Activated CD8-positive, alpha-beta memory T cell treated with anti-CD3 and anti-CD28 coated beads for 24 hours (primary cell): ENCODE measurements around the gene PAX5.
A peak's percentile ranks its signal among the peaks of the same experiment; 100 is the strongest.

Source experiments
- DNase-seq: peaks from one replicate; pipeline ENCODE4 v3.0.0-alpha.2; 2020

Gene PAX5

DNA sequence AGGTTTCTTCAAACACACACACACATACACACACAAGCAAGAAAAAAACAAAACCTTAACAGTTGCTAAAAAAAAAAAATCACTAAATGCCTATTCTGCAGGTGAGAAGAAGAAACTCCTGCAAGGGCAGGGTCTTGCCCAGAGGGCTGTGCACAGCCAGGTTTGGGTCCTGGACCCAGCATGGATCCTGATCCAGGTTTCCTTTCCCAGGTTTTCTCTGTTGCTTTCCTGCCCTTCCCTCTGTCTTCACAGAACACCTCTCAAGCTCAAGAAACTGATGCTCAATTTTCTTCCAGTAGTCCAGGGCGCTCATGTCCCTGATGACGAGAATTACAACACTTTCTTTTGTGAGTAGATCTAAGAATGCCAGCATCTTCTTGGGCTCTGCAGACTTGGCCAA is 136.6 kb downstream of the PAX5 start:
- DNase-seq: no peak

GRCh38 chr9:36897019-36897418 is 137.0 kb downstream of the PAX5 start:
- no peak for DNase-seq

DNA sequence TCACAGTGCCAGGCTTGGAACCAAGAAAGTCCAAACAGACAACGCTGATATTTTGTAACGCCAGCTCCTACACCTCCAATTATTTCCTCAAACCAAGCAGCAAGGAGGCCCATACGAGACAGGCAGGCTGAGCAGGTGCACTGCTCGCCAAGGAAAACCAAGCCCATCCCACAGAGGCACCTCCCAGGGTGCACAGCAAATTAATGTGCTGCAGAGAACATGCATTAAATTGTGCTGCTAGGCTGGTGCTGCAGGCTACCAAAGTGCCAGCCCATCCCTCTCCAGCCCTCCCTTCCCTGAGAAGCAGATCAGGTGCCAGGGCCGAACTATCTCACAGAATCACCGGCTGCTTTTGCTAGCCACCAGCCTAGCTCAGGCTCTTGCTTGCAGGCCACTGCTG is 137.8 kb downstream of the PAX5 start:
- no peak for DNase-seq

- DNase-seq: peak; percentile 41
Observed at GRCh38 chr9:36895744-36896260, 138.3 kb downstream of the PAX5 start.

- DNase-seq: no peak
Observed at GRCh38 chr9:36894695-36895310, 139.3 kb downstream of the PAX5 start.

DNA sequence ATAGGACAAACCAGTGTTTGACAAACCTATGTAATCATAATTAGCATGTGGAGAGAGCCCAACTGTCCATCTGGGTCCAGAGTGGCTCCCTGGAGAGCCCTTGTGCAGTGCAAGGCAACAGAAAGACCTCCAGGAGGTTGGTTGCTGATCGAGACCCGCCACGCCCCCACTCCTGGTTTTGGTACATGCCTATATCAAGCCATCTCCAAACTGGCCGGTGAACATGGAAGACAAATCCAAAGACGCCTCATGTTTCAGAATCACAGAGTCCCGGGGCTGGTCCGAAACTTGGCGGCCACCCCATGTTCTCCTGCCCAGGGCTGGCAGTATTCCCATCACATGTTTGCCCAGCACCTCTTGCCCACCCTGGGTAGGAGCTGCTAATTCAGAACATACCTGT is 140.2 kb downstream of the PAX5 start:
- peak; percentile 28 for DNase-seq

DNA sequence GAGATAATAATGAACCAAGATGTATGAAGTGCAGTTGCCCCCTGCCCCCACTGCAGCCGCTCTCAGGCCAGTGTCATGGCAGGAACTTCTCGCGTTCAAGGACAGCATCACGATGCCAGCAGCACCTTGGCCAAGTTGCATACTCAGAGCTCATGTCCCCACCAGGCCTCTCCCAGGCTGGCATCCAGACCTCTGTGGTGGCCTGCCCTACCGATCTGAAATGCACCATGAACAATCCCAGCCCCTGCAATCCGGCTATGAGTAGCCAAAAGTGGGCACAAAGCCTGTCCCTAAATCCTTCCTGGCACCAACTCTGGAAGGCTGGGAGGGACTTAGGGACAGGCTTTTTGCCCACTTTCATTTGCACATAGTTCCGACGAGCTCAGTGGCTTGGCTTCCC is 140.9 kb downstream of the PAX5 start:
- no peak for DNase-seq

DNA sequence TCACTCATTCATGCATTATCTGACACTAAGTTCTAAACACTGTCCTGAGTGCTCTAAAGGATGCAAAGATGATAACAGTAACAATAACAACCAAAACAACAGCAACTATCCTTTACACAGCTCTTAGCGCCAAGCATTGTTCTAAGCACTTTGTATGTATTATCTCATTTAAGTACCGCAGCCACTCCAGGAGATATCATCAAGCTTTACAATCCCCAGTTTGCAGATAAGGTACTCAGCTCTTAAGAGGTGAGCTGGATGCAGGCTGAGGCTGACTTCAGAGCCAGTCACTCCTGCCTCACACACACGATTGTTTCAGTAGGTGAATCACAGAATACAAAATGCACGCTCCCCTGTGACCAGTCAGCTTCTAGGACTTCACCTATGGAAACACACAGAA is 141.8 kb downstream of the PAX5 start:
- DNase-seq: no peak

DNA sequence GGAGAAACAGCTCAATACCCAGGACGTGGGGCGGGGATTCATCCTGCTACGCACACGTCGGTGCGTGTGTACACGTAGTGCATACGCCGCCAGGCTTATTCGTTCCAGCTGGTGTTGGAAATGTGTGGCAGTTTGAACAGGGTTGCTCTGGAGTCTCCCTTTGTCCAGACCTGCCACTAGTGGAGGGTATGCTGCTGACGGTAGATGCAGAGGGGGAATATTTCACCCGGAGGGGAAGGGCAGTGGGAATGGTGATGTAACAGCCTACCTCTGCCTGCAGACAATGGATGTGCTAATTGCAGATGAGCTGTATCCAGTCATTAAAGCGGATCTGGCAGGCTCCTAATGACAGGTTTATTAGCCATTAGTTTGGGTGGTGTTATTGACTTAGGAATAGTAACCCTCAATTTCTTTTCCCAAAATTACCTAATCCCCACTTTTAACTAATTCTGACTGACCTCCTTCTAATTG is 142.7 kb downstream of the PAX5 start:
- no peak for DNase-seq

- DNase-seq: no peak
Observed at GRCh38 chr9:36889844-36890243, 144.2 kb downstream of the PAX5 start.

DNA sequence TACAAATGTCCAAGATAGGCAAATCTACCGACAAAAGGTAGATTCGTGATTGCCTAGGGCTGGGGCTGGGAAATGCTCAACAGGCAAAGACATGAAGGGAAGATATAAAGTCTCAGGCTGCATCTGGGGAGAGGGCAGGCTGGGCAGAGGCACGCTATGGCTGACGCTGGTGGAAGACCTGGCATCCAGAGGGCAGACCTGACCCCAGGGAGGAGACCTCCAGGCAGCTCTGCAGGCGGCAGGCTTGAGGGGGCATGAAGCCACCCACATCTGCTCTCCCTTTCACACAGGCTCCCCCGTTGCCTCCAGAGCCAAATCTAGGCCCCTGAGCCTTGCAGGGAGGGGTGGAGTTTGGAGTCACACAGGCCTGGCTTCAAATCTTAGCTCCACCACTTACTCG is 145.5 kb downstream of the PAX5 start:
- no peak for DNase-seq

GRCh38 chr9:36884721-36885120 is 149.3 kb downstream of the PAX5 start:
- DNase-seq: no peak

DNA sequence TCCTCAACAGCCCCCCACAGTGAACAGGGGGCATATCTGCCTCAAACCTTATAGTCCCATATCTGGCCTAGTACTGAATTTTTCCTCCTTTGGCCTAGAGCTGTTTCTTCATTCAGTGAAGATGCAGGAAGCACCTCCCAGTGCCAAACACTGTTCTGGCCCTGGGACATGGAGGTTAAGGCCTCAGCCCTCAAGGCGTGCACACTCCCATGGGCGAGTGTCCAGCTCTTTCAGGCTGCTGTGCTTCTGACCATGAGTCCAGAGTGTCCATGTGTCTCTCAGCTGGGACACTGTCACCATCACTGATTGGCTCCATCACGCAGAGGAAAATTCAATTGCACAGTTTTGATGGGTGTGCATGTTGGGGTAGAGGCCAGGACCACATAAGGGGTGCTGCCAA is 151.5 kb downstream of the PAX5 start:
- no peak for DNase-seq

DNA sequence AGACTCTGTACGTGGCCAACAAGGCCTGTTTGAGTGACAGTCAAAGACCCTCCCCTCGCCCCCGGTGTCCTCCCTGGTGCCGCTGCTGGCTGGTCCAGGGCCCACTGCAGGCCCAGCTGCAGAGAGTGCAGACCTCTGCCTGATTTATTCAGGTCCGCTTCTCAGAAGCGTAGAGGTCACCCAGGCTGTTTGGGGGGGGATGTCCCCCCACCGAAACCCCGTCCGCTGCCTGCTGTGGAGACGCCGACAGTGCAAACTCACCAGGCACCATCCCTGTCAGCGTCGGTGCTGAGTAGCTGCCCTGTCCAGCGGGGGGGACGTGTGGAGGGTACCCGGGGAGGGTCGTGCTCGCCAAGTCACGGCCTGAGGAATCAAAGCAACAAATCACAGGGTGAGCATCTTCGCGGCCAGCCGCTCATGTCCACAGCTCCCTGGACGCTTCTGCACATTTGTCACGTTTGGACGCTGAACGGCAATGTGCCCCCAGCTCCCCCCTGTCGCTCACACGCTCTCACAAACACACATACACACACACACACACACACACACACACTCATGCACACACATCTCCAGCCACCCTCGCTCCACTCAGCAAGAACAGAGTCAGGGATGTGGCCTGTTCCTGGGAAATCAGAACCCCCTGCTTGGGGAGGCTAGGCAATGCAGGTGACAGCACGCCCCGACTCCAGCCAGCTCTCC is 152.2 kb downstream of the PAX5 start:
- DNase-seq: no peak

DNA sequence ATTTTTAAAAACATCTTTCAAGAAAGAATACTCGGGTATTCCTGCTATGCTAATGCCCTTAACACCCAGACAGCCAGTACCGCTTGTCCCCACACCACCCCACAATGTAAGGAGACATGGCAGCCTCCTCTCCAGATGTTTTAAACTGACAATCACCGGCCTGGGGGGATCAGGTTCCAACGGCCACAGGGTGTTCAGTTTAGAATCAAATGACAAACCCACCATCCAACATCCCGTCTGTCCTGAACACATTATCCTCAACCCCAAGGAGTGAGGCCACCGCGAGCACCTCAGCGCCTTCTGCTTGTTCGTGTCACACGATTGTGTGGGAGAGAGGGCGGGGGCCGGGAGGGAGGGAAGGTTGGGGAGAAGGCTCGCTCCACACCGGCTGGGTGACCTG is 152.8 kb downstream of the PAX5 start:
- DNase-seq: no peak

DNA sequence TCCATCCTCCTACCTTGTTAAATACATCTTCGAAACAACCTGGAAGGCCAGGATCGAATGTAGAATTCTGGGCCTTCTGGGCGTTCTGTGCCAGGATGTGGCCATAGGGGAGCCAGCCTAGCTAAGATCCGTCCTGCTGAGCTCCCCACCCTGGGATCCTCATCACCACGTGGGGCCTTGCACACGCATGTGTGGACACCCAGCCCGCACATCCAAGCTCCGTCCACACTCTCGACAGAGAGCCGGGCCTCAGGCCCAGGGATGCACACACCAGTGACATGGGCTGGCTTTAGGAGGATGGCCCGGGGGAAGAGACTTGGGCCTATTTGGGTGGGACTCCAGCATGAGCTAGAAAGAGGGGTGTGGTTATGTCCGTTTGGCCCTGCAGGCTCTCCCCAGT is 154.0 kb downstream of the PAX5 start:
- DNase-seq: no peak

GRCh38 chr9:36878986-36879982 is 154.8 kb downstream of the PAX5 start:
- DNase-seq: no peak

DNA sequence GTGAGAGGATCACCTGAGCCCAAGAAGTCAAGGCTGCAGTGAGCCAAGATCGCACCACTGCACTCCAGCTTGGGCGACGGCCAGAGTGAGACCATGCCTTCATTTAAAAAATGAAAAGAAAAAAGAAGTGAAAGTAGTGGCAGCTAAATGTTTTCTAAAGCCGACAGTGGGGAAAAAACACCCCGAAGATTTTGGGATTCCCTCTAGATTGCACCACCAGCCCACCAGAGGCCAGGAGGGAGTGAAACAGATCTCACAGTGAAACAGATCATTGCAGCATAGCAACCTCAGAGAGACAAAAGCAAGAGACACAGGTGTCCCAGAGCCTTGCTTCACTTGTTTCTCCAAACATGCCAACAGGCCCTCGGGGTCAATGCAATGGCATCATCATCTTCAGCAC is 156.8 kb downstream of the PAX5 start:
- no peak for DNase-seq

DNA sequence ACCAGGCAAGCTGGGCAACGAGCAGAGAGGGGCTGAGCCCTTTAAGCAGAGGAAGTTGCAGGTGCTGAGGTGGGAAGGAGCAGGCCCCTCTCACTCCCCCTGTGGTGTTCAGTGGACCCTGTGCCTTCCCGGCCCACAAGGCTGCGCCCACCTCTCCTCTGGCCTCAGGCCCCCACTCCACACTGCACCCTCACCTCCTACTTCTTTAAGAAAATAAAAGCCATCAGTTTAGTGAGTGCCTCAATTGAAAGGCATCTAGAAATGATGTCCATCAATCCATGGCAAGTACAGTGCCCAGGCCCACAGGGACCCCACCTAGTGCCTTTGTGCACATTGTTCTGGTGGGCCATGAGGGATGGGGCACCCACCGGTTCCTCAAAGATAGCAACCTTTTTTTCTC is 158.0 kb downstream of the PAX5 start:
- no peak for DNase-seq

DNA sequence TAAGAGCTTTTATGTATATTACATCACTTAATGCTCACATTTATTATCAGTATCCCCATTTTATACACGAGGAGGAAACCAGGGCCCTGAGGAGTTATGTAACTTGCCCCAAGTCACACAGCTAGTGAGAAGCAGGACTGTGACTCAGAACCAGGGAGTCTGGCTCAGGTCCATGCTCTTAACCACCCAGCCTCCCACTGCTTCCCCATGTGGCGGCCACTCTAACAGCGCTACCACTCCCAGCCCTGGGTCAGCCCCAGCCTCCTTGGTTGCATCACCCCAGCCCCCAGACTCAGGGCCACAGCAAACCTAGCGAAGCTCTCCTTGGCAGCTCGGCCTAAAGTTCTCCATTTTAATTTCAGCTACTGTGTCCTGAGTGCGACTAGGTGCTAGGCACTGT is 159.1 kb downstream of the PAX5 start:
- no peak for DNase-seq

DNA sequence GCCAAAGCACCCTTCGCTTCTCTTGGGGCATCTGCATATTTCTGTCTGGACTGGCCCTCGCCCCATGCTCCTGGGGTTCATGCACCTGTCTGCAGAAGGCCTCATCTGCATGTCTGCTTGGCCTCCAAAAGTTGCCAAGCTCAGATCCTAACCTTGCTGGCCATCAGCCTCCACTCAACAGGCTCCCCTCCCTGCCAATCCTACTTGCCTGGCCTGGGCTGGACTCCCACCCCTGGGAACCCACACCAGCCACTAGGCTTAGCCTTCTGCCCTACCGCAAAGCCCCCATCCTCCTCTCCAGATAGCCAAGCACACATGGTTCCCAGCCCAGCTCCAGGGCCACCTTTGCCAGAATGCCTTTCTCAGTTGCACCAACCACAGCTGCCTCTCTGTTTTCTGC is 159.8 kb downstream of the PAX5 start:
- DNase-seq: no peak

DNA sequence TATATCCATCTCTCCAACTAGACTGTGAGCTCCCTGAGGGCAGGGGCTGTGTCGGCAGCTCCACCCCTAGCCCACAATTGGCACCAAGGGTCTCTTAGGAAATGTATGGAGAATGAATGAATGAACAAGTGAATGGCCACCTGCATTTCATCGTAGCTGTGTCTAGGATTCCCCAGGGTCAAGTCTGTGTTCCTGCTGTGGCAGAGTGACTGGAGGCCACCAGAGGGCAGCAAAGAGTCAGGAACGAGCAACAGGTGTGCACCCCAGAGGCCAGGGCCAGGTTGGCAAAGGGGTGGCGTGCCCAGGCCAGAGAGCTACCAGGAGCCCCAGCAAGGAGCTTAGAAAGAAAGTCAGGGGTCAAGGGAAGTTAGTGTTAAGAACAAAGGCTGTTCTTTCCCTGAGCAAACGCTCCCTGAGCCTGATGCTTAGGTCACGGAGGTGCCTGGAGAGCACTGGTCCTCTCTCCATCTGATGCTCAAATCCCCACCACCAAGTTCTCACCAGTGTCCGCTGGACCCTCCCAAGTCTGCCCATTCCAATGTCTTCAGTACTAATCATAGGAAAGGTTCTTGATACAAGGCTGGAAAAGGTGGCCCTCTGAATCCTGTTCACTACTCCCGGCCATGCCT is 160.7 kb downstream of the PAX5 start:
- DNase-seq: peak; percentile 88

GRCh38 chr9:36872641-36873040 is 161.4 kb downstream of the PAX5 start:
- DNase-seq: no peak
